Neural progenitor cell (in vitro differentiated cells): ENCODE results near the gene CCDC85C. TPM values are rescaled to one million over a fixed set of nuclear protein-coding genes. Genes with fewer than 3 reads are reported as not detected.

Source experiments
- DNase-seq: peaks from one replicate; pipeline ENCODE4 v3.0.0-alpha.2; 2016; ENCODE audit warnings: low spot score
- H2AFZ ChIP-seq: fragments of 200-600 bp; sonication (generic); replicated peaks from 2 replicates; pipeline ENCODE4 v1.6.1; 2016; ENCODE audit warnings: antibody characterized with exemption
- H3F3A ChIP-seq: fragments of 200-600 bp; sonication (generic); 2 replicates; pipeline ENCODE4 v1.6.1; 2016; ENCODE audit warnings: antibody characterized with exemption, low read depth
- H3K27ac ChIP-seq: fragments of 200-600 bp; sonication (generic); 2 replicates; pipeline ENCODE4 v1.5.1; 2016; ENCODE audit warnings: mild to moderate bottlenecking
- H3K27me3 ChIP-seq: fragments of 200-600 bp; sonication (generic); 2 replicates; pipeline ENCODE4 v1.6.1; 2016; ENCODE audit warnings: mild to moderate bottlenecking, moderate library complexity
- H3K36me3 ChIP-seq: fragments of 200-600 bp; sonication (generic); 2 replicates; pipeline ENCODE4 v1.5.1; 2016
- H3K4me1 ChIP-seq: fragments of 200-600 bp; sonication (generic); 2 replicates; pipeline ENCODE4 v1.6.1; 2016; ENCODE audit warnings: mixed run types
- H3K4me2 ChIP-seq: fragments of 200-600 bp; sonication (generic); 2 replicates; pipeline ENCODE4 v1.6.1; 2016
- H3K4me3 ChIP-seq: fragments of 200-600 bp; sonication (generic); 2 replicates; pipeline ENCODE4 v1.5.1; 2016
- H3K79me2 ChIP-seq: fragments of 200-600 bp; sonication (generic); 2 replicates; pipeline ENCODE4 v1.6.1; 2016; ENCODE audit warnings: low read depth
- H3K9ac ChIP-seq: fragments of 200-600 bp; sonication (generic); 2 replicates; pipeline ENCODE4 v1.6.1; 2016
- H3K9me3 ChIP-seq: fragments of 200-600 bp; sonication (generic); 2 replicates; pipeline ENCODE4 v1.5.1; 2016; ENCODE audit warnings: low read depth
- H4K20me1 ChIP-seq: fragments of 200-600 bp; sonication (generic); 2 replicates; pipeline ENCODE4 v1.6.1; 2016; ENCODE audit warnings: low read depth
- H3K27ac Mint-ChIP-seq: 3 replicates; pipeline ENCODE4 v1.8.0; 2021; ENCODE audit warnings: mixed read lengths
- H3K27me3 Mint-ChIP-seq: 2 replicates; pipeline ENCODE4 v1.8.0; 2022; ENCODE audit warnings: low read depth, mild to moderate bottlenecking, inconsistent platforms, moderate library complexity, mixed read lengths; ENCODE audit not compliant: insufficient read depth
- H3K36me3 Mint-ChIP-seq: 3 replicates; pipeline ENCODE4 v1.8.0; 2021; ENCODE audit warnings: mixed read lengths
- H3K4me1 Mint-ChIP-seq: 3 replicates; pipeline ENCODE4 v1.8.0; 2021; ENCODE audit warnings: mixed read lengths
- H3K4me3 Mint-ChIP-seq: 3 replicates; pipeline ENCODE4 v1.8.0; 2021; ENCODE audit warnings: mild to moderate bottlenecking, moderate library complexity, mixed read lengths
- H3K9me3 Mint-ChIP-seq: 3 replicates; pipeline ENCODE4 v1.8.0; 2020; ENCODE audit warnings: mixed read lengths
- EZH2 ChIP-seq: fragments of 200-600 bp; sonication (generic); IDR thresholded peaks from 2 replicates; pipeline ENCODE4 v1.6.1; 2017; ENCODE audit warnings: antibody characterized with exemption, mild to moderate bottlenecking, moderate library complexity
- EZH2phosphoT487 ChIP-seq: fragments of 200-600 bp; sonication (generic); IDR thresholded peaks from 2 replicates; pipeline ENCODE4 v1.6.1; 2017; ENCODE audit warnings: antibody characterized with exemption
- total RNA-seq: library from RNA; depleted of rRNA; stranded (reverse); fragments of >200 nt; gene quantifications from 2 replicates; pipeline ENCODE4 v1.2.3, GENCODE V29; 2015; ENCODE audit warnings: low replicate concordance
- TF ChIP-seq, protein P1 (sequence below): fragments of 200-600 bp; sonication (generic); IDR thresholded peaks from 2 replicates; pipeline ENCODE4 v1.5.1; 2017; ENCODE audit warnings: antibody characterized with exemption, mild to moderate bottlenecking

CCDC85C gene
- total RNA-seq, 1 donor from 2014 or later = 19.0 TPM

DNA sequence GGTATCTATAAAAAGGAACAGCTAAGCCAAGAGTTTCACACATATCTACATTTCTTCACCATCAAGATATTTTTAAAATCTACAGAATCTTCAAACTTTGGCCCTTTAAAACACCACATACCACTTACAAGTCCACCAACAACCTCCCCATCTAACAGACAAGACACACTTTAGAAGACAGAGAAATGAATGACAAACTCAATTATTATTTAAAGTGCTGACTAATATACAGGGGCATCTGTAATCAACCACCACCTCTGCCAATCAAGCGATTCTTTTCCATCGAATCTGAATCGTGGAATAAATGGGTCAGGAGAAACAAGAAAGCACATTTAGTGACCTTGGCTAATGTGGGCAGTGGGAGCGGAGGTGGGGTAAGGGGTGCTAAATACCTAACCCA, 131.1 kb downstream of the CCDC85C start:
- H3K9ac ChIP-seq = no peak overlapping the region
- H3K4me2 ChIP-seq = no peak overlapping the region
- DNase-seq = no peak
- H3K9me3 ChIP-seq = no peaks in the 10 kb centered on the region
- no peak overlapping the region for H3K4me3 Mint-ChIP-seq
- no peaks in the 10 kb centered on the region for H3K27me3 Mint-ChIP-seq
- H3K79me2 ChIP-seq = peaks cover 100% of the 10 kb centered on the region
- H3F3A ChIP-seq = peaks cover 1% of the 10 kb centered on the region
- H3K27ac ChIP-seq = no peak overlapping the region
- H3K4me1 ChIP-seq = no peaks in the 10 kb centered on the region
- H3K4me1 Mint-ChIP-seq = peaks cover 18% of the 10 kb centered on the region
- H3K4me3 ChIP-seq = no peak overlapping the region
- H3K27me3 ChIP-seq = no peaks in the 10 kb centered on the region
- H3K27ac Mint-ChIP-seq = no peak overlapping the region
- TF ChIP-seq EZH2 (no peak), EZH2phosphoT487 (no peak)
- TF ChIP-seq, protein P1, sequence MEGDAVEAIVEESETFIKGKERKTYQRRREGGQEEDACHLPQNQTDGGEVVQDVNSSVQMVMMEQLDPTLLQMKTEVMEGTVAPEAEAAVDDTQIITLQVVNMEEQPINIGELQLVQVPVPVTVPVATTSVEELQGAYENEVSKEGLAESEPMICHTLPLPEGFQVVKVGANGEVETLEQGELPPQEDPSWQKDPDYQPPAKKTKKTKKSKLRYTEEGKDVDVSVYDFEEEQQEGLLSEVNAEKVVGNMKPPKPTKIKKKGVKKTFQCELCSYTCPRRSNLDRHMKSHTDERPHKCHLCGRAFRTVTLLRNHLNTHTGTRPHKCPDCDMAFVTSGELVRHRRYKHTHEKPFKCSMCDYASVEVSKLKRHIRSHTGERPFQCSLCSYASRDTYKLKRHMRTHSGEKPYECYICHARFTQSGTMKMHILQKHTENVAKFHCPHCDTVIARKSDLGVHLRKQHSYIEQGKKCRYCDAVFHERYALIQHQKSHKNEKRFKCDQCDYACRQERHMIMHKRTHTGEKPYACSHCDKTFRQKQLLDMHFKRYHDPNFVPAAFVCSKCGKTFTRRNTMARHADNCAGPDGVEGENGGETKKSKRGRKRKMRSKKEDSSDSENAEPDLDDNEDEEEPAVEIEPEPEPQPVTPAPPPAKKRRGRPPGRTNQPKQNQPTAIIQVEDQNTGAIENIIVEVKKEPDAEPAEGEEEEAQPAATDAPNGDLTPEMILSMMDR = no peak
- no peak overlapping the region for H2AFZ ChIP-seq
- H3K36me3 ChIP-seq = no peaks in the 10 kb centered on the region
- peaks cover 92% of the 10 kb centered on the region for H4K20me1 ChIP-seq
- no peaks in the 10 kb centered on the region for H3K36me3 Mint-ChIP-seq
- H3K9me3 Mint-ChIP-seq = no peaks in the 10 kb centered on the region

DNA sequence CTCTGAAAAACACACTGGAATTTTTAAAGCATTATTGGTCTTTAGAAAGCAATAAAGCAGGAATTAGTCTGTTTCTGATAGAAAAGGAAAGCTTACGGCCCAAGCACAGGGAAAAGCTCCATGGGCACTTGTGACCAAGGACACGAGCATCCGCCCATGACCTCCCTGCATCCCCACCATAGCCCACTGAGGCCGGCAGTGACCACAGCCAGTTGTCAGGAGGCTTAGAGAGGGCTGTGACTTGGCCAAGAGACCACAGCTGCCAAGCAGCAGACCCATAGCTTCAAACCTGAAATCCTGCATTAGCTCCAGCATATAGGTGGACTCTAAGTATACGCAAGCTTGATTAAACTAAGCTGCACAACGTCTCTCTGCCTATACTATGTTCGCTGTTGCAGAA, 132.3 kb downstream of the CCDC85C start:
- H2AFZ ChIP-seq = no peak overlapping the region
- H3K4me2 ChIP-seq = no peak overlapping the region
- TF ChIP-seq EZH2phosphoT487 (no peak), EZH2 (no peak)
- TF ChIP-seq, protein P1 = no peak
- H3K4me1 ChIP-seq = no peaks in the 10 kb centered on the region
- no peak overlapping the region for H3K4me3 ChIP-seq
- Mint-ChIP-seq H3K4me3 (no peak overlapping the region), H3K4me1 (peaks cover 19% of the 10 kb centered on the region), H3K27me3 (no peaks in the 10 kb centered on the region), H3K27ac (no peak overlapping the region), H3K36me3 (no peaks in the 10 kb centered on the region), H3K9me3 (no peaks in the 10 kb centered on the region)
- H3K9ac ChIP-seq = no peak overlapping the region
- H3K36me3 ChIP-seq = no peaks in the 10 kb centered on the region
- no peak overlapping the region for H3K27ac ChIP-seq
- no peaks in the 10 kb centered on the region for H3F3A ChIP-seq
- peaks cover 100% of the 10 kb centered on the region for H3K79me2 ChIP-seq
- H3K27me3 ChIP-seq = no peaks in the 10 kb centered on the region
- no peaks in the 10 kb centered on the region for H3K9me3 ChIP-seq
- no peak for DNase-seq
- peaks cover 96% of the 10 kb centered on the region for H4K20me1 ChIP-seq

DNA sequence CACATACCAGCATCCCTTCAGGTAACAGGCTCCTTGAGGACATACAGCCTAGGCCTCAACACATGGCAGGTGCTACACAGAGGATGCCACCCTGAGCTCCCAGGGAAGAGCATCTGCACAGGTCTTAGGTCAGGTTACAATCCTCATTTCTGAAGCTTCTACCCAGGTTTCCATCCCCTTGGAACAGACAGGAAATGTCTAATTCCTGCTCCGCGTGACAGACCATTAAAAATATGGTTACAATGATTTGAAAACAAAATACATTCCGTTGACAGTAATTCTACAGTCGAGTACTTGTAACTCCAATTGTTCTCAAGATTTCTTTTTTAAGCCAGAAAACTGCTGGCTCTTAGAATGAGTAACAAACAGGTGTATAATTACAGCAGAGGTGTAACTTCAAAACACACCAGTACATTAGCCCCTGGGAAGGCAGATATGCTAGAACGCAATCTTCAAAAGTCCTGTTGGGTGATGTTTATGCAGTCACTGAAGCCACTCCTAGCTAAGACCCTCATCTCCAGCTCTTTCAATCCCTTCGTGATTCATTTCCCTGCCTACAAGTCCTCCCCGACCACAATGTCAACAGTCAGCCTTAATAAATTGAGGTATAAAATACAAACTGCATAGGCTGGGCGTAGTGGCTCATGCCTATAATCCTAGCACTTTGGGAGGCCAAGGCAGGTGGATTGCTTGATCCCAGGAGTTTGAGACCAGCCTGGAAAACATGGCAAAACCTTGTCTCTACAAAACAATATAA, 135.0 kb downstream of the CCDC85C start:
- H3K27me3 ChIP-seq = no peaks in the 10 kb centered on the region
- no peak overlapping the region for H3K4me3 Mint-ChIP-seq
- H3K27me3 Mint-ChIP-seq = no peaks in the 10 kb centered on the region
- no peak overlapping the region for H3K4me2 ChIP-seq
- no peak overlapping the region for H3K27ac ChIP-seq
- no peaks in the 10 kb centered on the region for H3K36me3 ChIP-seq
- TF ChIP-seq EZH2phosphoT487 (no peak), EZH2 (no peak)
- TF ChIP-seq, protein P1 = no peak
- no peak overlapping the region for H2AFZ ChIP-seq
- no peaks in the 10 kb centered on the region for H3K9me3 ChIP-seq
- H3K9ac ChIP-seq = no peak overlapping the region
- peaks cover 19% of the 10 kb centered on the region for H3K4me1 Mint-ChIP-seq
- no peaks in the 10 kb centered on the region for H3K36me3 Mint-ChIP-seq
- DNase-seq = no peak
- no peaks in the 10 kb centered on the region for H3F3A ChIP-seq
- H4K20me1 ChIP-seq = peaks cover 82% of the 10 kb centered on the region
- no peak overlapping the region for H3K27ac Mint-ChIP-seq
- no peaks in the 10 kb centered on the region for H3K4me1 ChIP-seq
- H3K79me2 ChIP-seq = peaks cover 91% of the 10 kb centered on the region
- H3K4me3 ChIP-seq = no peak overlapping the region
- H3K9me3 Mint-ChIP-seq = no peaks in the 10 kb centered on the region
